ENCODE results near the gene NACC2.

The NACC2 gene

DNA sequence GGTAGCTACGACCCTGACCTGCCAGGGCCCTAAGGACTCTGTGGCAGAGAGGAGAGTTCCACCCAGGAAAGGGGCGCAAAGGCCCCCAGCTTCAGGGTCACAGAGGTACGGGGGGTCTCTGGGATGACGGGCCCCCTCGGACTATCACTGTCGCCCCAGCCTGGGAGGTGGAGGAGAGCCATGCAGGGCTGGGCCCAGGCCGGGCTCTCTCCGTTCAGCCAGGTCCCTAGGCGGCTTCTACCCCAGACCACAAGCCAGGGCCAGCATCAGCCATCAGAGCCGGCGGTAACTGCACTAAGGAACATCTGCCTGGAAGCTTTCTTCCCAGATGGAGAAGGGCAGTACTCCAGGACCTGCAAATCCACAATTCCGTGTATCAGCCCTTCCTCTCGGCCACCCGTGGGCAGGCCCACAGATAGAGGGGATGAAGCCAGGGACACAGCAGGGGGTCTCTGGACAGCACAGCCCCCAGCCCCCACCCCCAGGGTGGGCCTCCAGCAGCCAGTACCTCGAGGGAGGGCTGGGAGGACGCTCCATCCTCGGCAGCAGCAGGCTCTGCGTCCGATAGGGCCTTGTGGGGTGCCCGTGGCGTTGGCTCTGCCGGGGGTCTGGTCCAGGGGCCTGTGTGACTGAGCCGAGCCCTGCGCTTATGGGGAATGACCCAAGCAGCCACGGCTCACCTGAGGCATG, 38.4 kb downstream of the NACC2 start:
- H3K4me3 ChIP-seq (ENCODE audit: low read length, poor library complexity, severe bottlenecking), result no peak overlapping the region
- no peaks in the 10 kb centered on the region for H3K36me3 ChIP-seq (ENCODE audit: insufficient read depth, low read length)
- no peaks in the 10 kb centered on the region for H3K27me3 ChIP-seq (ENCODE audit: insufficient read depth, low read length, poor library complexity, severe bottlenecking)
- no peak overlapping the region for H3K4me2 ChIP-seq (ENCODE audit: low read depth, low read length, poor library complexity, severe bottlenecking)
- no peaks in the 10 kb centered on the region for H3F3A ChIP-seq (ENCODE audit: low read depth)
- no peaks in the 10 kb centered on the region for H3K9me2 ChIP-seq (replicated peaks; ENCODE audit: low read depth, low read length)
- H4K20me1 ChIP-seq (ENCODE audit: insufficient read depth, low read length, poor library complexity, severe bottlenecking), result no peaks in the 10 kb centered on the region
- TF ChIP-seq EZH2phosphoT487 (IDR thresholded peaks at IDR 0.05; ENCODE audit: borderline replicate concordance), result no peak
- TF ChIP-seq, protein P1, sequence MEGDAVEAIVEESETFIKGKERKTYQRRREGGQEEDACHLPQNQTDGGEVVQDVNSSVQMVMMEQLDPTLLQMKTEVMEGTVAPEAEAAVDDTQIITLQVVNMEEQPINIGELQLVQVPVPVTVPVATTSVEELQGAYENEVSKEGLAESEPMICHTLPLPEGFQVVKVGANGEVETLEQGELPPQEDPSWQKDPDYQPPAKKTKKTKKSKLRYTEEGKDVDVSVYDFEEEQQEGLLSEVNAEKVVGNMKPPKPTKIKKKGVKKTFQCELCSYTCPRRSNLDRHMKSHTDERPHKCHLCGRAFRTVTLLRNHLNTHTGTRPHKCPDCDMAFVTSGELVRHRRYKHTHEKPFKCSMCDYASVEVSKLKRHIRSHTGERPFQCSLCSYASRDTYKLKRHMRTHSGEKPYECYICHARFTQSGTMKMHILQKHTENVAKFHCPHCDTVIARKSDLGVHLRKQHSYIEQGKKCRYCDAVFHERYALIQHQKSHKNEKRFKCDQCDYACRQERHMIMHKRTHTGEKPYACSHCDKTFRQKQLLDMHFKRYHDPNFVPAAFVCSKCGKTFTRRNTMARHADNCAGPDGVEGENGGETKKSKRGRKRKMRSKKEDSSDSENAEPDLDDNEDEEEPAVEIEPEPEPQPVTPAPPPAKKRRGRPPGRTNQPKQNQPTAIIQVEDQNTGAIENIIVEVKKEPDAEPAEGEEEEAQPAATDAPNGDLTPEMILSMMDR (conservative IDR thresholded peaks at IDR 0.05; ENCODE audit: low read length), result no peak
- no peaks in the 10 kb centered on the region for H3K79me2 ChIP-seq (ENCODE audit: insufficient read depth, low read length)
- H3K9me3 ChIP-seq (ENCODE audit: insufficient read depth, low read depth, low read length), result no peaks in the 10 kb centered on the region
- no peak overlapping the region for H2AFZ ChIP-seq (ENCODE audit: low read length)
- H3K4me1 ChIP-seq (ENCODE audit: insufficient read depth, low read length, poor library complexity, severe bottlenecking), result no peaks in the 10 kb centered on the region
- no peak overlapping the region for H3K9ac ChIP-seq (ENCODE audit: low read depth, low read length, poor library complexity, severe bottlenecking)

DNA sequence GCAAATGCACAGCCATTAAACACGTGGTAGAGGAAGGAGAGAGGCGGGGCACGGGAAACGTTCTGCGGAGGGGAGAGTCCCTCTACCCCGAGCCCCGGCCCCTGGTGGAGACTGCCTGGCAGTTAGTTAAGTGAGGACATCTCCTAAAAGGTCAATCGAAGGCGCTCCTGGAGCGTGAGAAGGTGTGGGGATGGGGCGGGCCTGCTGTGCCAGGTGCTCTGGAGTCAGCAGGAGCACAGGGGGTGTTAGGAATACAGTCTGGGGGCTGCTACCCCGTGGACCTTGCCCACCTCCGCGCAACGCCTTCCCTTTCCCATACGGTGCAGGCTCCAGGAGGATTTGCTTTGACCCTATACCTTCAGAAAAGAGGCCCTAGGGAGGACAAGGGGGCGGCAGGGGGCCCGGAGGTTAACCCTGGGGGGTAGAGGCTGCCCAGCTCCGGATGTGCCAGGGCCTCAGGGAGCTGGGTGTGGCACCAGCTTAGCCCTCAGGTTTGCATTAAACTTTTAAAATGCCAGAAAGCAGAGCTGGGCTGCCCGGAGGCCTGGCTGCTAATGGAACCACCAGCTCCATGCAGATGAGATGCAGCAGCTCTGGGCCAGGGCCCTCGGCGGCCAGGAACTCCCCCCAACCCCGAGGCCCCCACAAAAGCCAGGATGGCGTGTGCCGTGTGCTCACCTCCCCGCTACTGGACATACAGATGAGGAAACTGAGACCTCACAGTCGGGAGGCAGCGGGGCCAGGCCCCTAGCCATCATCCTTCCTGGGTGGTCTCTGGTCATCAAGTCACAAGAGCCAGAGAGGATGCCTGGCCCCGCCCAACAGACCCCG, 39.2 kb downstream of the NACC2 start:
- Histone ChIP-seq H3K9me3 (ENCODE audit: insufficient read depth, low read depth, low read length) (no peaks in the 10 kb centered on the region), H3K4me2 (ENCODE audit: low read depth, low read length, poor library complexity, severe bottlenecking) (no peak overlapping the region), H3K36me3 (ENCODE audit: insufficient read depth, low read length) (no peaks in the 10 kb centered on the region), H3K79me2 (ENCODE audit: insufficient read depth, low read length) (no peaks in the 10 kb centered on the region), H3K4me3 (ENCODE audit: low read length, poor library complexity, severe bottlenecking) (no peak overlapping the region), H3K4me1 (ENCODE audit: insufficient read depth, low read length, poor library complexity, severe bottlenecking) (no peaks in the 10 kb centered on the region), H4K20me1 (ENCODE audit: insufficient read depth, low read length, poor library complexity, severe bottlenecking) (no peaks in the 10 kb centered on the region), H3F3A (ENCODE audit: low read depth) (no peaks in the 10 kb centered on the region), H3K27me3 (ENCODE audit: insufficient read depth, low read length, poor library complexity, severe bottlenecking) (no peaks in the 10 kb centered on the region), H2AFZ (ENCODE audit: low read length) (no peak overlapping the region), H3K9me2 (replicated peaks; ENCODE audit: low read depth, low read length) (no peaks in the 10 kb centered on the region), H3K9ac (ENCODE audit: low read depth, low read length, poor library complexity, severe bottlenecking) (no peak overlapping the region)
- no peak for TF ChIP-seq EZH2phosphoT487 (IDR thresholded peaks at IDR 0.05; ENCODE audit: borderline replicate concordance)
- TF ChIP-seq, protein P1 (conservative IDR thresholded peaks at IDR 0.05; ENCODE audit: low read length), result no peak

DNA sequence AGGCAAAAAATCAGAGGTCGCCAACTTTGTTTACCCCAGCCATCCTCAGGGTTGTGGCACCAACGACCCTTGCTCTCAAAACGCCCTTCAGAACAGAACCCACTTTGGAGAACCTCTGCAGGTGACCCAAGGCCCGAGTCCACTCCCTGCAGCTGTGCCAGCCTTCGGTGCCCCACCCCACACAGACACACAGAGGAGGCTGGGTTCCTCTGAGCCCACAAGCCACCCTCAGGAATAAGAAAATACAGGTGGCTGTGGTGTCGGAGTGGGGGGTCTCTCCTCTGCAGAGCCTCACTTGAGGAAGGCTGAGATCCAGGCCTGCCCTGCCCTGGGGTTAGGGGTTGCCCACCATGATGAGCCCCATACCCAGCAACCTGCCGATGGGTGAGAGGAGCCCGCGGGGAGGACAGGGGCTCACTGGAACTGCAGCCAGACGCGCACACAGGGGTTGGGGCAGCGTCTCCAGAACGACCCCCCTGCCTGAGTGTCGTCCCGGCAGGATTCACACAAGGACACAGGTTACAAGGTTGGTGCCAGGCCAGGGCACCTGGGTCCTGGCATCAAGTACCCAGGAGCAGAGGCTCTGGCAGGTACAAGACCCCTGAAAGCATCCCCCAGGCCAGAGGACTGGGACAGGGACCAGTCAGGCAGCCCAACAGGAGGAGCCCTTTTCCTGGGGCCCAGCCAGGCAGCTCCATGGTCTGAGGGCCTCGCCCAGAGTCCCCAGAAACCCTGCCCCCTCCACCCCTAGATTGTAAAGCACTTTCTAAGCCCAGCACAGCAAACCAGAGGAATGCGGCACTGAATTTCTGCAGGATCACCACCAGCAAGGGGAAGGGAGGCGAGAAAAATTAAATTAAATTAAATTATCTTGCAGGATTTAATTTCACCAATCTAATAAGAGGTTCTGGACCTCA, 40.0 kb downstream of the NACC2 start:
- Histone ChIP-seq H4K20me1 (ENCODE audit: insufficient read depth, low read length, poor library complexity, severe bottlenecking) (no peaks in the 10 kb centered on the region), H3F3A (ENCODE audit: low read depth) (no peaks in the 10 kb centered on the region), H2AFZ (ENCODE audit: low read length) (no peak overlapping the region), H3K9ac (ENCODE audit: low read depth, low read length, poor library complexity, severe bottlenecking) (no peak overlapping the region), H3K36me3 (ENCODE audit: insufficient read depth, low read length) (no peaks in the 10 kb centered on the region), H3K9me2 (replicated peaks; ENCODE audit: low read depth, low read length) (no peaks in the 10 kb centered on the region), H3K4me1 (ENCODE audit: insufficient read depth, low read length, poor library complexity, severe bottlenecking) (no peaks in the 10 kb centered on the region), H3K4me3 (ENCODE audit: low read length, poor library complexity, severe bottlenecking) (no peak overlapping the region), H3K9me3 (ENCODE audit: insufficient read depth, low read depth, low read length) (no peaks in the 10 kb centered on the region), H3K4me2 (ENCODE audit: low read depth, low read length, poor library complexity, severe bottlenecking) (no peak overlapping the region), H3K79me2 (ENCODE audit: insufficient read depth, low read length) (no peaks in the 10 kb centered on the region), H3K27me3 (ENCODE audit: insufficient read depth, low read length, poor library complexity, severe bottlenecking) (no peaks in the 10 kb centered on the region)
- TF ChIP-seq, protein P1 (conservative IDR thresholded peaks at IDR 0.05; ENCODE audit: low read length), result no peak
- no peak for TF ChIP-seq EZH2phosphoT487 (IDR thresholded peaks at IDR 0.05; ENCODE audit: borderline replicate concordance)
